NCI-H146 (cell line): ENCODE measurements around the gene PDZK1IP1.
"Not testable (repeated sequence)": the region's sequence is repeated elsewhere in the genome, so short reads cannot be mapped to it uniquely, and the experiment has no call there.

ENCODE experiments used
- DNase-seq: peaks from one replicate; lab custom pipeline; 2025; lab: John Stamatoyannopoulos, UW

PDZK1IP1 gene

GRCh38 chr1:47223921-47224675 lies 34.3 kb upstream of the PDZK1IP1 start:
- no peak for DNase-seq

DNA sequence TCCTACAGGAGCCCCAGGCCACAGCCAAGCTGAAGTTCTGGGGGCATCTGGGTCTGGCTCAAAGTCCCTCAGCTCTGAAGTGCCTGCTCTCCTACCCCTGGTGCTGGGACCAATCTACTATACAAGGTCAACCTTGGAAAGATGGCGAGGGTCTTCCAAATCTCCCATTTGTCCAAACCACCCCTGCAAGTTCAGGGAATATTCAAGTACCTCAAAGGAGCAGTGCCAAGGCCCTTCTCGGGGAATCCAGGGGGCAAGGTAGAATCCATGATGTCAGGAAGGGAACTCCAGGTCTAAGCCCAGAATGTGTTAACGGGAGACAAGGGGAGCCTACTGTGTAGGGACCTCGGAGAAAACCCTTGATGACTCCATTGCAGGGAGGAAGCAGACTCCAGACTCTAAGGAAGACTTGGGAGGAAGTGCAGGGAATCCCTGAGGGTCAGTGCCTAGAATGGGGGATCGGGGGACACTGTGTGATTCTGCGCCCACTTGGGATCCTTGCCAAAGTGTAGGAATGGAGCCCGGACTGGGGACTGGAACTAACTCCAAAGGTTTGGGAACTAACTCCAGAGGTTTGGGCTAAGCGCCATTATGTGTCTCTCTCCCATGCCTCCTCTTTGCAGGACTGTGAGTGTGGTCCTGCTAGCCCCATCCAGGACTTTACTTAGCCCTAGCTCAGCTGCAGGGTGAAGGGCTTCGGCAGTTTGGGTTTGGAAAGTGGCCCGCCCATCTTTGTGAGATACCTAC lies 33.5 kb upstream of the PDZK1IP1 start:
- no peak for DNase-seq

- no peak for DNase-seq
These were observed 32.6 kb upstream of the PDZK1IP1 start for GRCh38 chr1:47222476-47222875.

GRCh38 chr1:47219590-47220220 lies 29.9 kb upstream of the PDZK1IP1 start:
- no peak for DNase-seq

GRCh38 chr1:47219001-47219400 lies 29.2 kb upstream of the PDZK1IP1 start:
- no peak for DNase-seq

DNA sequence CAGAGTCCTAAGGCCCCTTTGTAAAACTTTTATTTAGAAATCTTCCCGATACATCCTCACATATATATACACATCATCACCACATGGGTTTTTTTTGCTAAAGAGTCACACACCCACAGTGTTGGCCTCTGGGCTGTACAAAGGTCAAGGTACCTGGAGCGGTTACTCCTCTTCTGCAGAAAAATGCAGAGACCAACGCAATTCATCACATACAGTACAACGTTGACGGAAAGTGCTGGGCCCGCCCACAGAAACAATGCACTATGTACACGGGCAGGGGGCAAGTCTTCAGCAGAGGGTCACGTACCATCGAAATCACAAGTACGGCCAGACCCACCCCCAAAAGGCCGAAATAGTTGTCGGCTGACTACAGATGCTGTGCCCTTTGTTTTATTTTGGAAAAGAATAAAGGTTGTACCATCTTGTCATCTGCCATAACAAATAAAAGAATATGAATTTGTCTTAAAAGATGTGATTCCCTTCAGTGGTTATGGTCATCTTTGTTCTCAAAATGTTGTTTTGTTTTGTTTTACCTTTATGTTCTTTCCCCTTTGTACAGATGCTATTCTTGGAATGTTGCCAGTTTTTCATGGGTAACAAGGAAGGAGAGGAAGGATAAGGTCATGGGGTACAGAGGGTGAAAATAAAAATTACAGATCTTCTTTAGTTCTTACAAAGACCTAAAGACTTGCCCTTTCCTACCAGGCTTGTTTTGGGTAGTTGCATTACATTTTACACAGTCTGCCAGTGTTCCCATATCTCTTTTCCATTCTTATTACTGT lies 26.6 kb upstream of the PDZK1IP1 start:
- no peak for DNase-seq

- no peak for DNase-seq
These were observed 25.9 kb upstream of the PDZK1IP1 start for GRCh38 chr1:47215713-47216112.

DNA sequence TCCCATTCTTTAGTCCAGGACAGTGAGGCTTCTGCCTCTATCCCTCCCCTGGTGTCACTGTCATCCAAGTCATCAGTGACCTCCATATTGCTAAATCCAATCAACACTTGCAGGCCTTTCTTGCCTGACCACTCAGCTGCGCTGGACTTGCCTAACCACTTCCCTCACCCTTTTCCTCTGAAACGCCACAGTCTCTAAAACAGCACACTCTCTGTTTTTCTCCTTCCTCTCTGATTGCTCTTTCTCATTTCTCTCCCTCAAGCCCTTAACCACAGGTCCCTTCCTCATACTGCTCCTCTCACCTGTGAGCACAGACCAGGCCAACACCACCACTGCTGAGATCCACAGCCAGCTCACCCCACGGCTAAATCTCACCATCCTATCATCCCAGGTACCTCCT lies 24.7 kb upstream of the PDZK1IP1 start:
- DNase-seq: no peak

DNA sequence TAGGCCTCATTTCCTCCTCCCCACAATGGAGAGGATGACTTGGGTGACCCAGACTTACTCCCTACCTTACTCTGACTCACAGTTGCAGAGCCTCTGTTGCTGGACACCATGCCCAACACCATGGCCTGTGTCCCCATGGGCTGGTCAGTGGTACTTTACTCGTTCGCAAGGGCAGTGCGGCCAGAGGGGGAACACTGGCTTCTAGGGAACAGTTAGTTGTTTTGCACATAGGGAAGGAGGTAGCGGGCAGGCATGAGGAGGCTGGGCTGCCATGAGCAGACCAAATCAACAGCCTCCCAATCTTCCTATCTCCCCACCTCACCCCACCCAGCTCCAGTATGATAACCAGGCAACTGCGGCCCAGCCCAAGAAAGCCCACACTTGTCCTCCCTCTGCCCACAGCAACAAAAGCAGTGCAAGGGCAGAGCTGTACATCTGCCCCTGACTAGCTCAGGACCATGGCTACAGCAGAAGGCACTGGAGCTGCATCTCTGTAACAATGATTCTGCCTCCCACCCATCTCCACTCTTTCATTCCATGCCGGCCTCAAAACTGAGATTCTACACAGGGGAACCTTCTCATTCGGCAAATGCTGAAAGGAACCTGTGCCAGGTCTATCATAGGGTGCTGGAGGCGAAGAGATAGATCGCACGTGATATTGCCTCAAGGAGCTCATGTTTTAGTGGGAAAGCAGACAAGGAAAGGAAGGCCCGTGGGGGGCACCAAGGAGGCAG lies 23.6 kb upstream of the PDZK1IP1 start:
- DNase-seq: no peak

- no peak for DNase-seq
These were observed 22.9 kb upstream of the PDZK1IP1 start for GRCh38 chr1:47212636-47213229.

GRCh38 chr1:47211796-47212269 lies 22.0 kb upstream of the PDZK1IP1 start:
- DNase-seq: no peak

DNA sequence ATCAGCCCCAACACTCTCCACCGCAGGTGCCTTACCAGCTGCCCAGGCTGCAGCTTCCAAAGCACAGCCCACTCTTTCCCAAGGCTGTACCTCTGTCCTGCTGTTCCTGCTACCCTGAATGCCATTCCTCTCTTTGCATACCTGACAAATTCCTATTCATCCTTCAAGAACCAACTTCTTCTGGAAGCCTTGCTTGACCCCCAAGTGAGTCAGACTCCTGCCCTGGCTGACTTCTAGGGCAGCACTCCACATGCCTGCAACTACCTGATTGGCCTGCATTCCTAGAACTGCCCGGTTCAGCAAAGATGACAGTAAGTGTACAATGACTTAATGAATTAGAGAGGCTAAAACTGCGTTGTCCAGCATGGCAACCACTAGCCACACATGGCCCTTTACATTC lies 20.8 kb upstream of the PDZK1IP1 start:
- DNase-seq: no peak

- DNase-seq: no peak
These were observed 20.0 kb upstream of the PDZK1IP1 start for GRCh38 chr1:47209725-47210325.

DNA sequence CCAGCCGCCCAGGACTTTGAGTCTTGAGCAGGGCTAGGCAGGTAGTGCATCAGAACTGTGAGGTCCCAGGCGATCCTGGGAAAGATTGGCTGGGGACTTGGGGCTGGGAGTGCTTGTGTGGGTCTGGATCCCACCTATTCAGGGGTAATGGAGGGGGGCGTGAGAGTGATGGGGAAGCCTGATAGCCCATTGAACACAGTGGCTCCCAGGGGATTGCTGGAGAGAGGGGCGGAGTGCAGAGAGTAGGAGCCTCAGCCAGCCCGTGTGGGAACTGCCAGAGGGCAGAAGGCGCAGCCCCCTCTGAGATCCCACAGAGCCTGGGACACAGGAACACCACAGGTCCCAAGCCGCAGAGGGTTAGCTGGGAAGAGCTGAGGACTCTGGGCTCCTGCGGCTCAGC lies 19.3 kb upstream of the PDZK1IP1 start:
- DNase-seq: no peak

DNA sequence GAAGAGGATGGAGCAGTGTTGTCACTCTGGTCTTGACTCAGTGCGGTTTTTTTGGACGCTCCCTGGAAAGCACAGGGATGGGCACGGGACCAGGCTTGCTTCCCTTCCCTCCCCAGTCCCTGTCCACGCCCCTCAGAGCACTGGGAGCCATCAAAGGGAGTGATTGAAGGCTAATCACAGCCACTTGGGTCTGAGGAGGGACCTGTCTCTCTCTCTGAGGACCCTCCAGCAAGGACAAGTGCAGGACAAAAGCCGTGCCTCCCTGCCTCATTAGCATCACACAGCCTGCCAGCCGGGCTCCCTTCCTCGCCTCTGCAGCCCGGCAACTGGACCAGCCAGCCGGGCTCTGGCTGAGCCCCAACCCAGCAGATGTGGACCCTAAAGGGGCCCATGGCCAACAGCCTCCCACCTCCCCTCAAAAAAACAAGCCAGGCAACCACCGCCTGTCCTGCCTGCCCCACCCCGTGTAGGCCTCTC lies 18.6 kb upstream of the PDZK1IP1 start:
- DNase-seq: no peak

DNA sequence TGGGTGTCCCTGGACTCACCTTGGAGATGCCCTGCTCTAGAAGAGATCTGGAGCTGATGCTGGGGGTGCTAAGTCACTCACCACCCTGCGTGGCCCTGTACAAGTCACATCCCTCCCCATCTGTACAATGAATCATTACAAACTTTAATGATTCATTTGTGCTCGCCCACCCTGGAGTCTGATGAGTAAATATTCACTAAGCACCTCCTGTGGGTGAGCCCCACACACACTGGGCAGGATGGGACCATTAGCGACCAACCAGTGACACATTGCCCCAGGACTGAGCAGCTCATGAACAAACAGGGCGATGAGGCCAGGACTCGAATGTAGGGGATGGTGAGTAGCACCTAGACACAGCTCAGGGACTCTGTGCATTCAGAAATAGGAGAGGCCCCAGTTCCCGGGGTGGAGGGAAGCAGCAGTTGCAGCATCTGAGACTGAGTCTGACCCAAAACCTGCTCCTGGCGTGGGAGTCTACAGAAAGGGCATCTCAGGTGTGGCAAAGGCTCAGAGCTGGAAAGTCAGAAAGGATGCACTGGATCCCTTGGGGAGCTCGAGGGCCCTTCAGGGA lies 18.1 kb upstream of the PDZK1IP1 start:
- no peak for DNase-seq

DNA sequence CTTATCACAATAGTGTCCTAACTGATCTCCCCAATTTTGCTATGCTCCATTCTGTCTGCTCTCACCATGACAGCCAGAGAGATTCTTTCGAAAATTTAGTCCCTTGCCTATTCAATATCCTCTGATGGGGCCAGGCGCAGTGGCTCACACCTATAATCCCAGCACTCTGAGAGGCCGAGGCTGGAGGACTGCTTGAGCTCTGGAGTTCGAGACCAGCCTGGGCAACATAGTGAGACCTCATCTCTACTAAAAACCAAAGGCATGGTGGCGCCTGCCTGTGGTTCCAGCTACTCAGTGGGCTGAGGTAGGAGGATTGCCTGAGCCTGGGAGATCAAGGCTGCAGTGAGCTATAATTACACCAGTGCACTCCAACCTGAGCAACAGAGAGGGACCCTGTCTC lies 16.1 kb upstream of the PDZK1IP1 start:
- DNase-seq: no peak

DNA sequence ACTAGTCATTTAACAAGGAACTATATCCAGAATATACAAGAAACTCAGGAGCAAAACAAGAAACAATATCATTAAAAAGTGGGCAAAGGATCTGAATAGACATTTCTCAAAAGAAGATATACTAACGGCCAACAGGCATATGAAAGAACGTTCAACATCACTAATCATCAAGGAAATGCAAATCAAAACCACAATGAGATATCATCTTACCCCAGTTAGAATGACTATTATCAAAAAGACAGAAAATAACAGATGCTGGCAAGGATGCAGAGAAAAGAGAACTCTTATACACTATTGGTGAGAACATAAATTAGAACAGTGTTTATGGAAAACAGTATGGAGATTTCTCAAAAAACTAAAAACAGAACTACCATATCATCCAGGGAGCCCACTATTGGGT lies 13.7 kb upstream of the PDZK1IP1 start:
- not testable (repeated sequence) for DNase-seq

DNA sequence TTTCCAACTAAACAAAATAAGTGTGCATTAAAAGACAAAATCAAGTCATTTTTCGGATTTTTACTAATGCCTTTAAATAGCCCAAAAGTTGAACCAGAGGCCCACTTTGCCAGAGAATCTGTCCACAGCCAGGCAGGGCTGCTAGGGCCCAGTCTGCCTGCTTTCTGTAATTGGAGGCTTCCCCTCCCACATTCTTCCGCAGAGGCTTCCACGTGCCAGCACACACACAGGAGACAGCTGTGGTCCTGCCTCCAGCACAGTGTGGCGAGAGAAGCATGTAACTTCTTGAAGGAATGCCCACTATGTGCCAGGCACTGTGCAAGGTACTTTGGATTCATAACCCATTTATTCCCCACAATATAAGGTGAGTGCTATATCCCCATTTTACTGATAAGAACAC lies 11.3 kb upstream of the PDZK1IP1 start:
- no peak for DNase-seq

GRCh38 chr1:47198214-47198613 lies 8.4 kb upstream of the PDZK1IP1 start:
- DNase-seq: no peak
